B cell (primary cell): Measurements from ENCODE around the gene VPS39. TPM values are rescaled to one million over a fixed set of nuclear protein-coding genes. Genes with fewer than 3 reads are reported as not detected.

Experiments used
- ATAC-seq: fragments of 200-7000 bp; cut with Tn5 transposase; one replicate; pipeline ENCODE4 v1.10.0; 2021; ENCODE audit warnings: low read depth, mild to moderate bottlenecking, moderate number of reproducible peaks, moderate library complexity
- CTCF ChIA-PET: fragments of 350-600 bp; sonication (Branson Sonifier 250); formaldehyde crosslinking; loops from one replicate; lab custom pipeline; 2021; ENCODE audit warnings: antibody characterized with exemption, inconsistent platforms; lab: Charles Lee
- POLR2A ChIA-PET: fragments of 350-600 bp; sonication (Branson Sonifier 250); formaldehyde crosslinking; loops from one replicate; lab custom pipeline; 2021; ENCODE audit warnings: antibody characterized with exemption; lab: Charles Lee
- DNase-seq: peaks from one replicate; pipeline ENCODE4 v3.0.0; 2013
- H2AFZ ChIP-seq: 2 replicates; pipeline ENCODE4 v1.6.1; 2012; ENCODE audit warnings: mild to moderate bottlenecking, low read depth, low read length; ENCODE audit not compliant: insufficient read depth, poor library complexity, severe bottlenecking
- H3K27ac ChIP-seq, 2 donors: 1 replicate in 1 of 2; 2 replicates in 1 of 2; pipeline ENCODE4 v1.5.1; 2012 to 2013; ENCODE audit warnings: low read length in 2 of 2, mild to moderate bottlenecking in 2 of 2, moderate library complexity in 1 of 2
- H3K27me3 ChIP-seq, 4 experiments: fragments of 200-600 bp in 1 of 4; sonication (generic) in 1 of 4; replicated peaks in 1 of 4; 1 replicate in 2 of 4; 2 replicates in 2 of 4; pipeline versions ENCODE4 v1.6.1 to v1.7.0; 2013 to 2016; ENCODE audit warnings: low read length in 3 of 4, mild to moderate bottlenecking in 2 of 4, mixed read lengths in 1 of 4, moderate library complexity in 1 of 4; ENCODE audit not compliant: insufficient read depth in 4 of 4, control insufficient read depth in 3 of 4; ENCODE audit errors: control extremely low read depth in 1 of 4
- H3K36me3 ChIP-seq, 2 experiments: replicated peaks in 1 of 2; 1 replicate in 1 of 2; 2 replicates in 1 of 2; pipeline versions ENCODE4 v1.6.1 to v1.7.1; 2013; ENCODE audit warnings: low read length in 1 of 2; ENCODE audit not compliant: insufficient read depth in 2 of 2, control insufficient read depth in 1 of 2; ENCODE audit errors: control extremely low read depth in 1 of 2, extremely low read depth in 1 of 2
- H3K4me1 ChIP-seq, 2 donors: fragments of 200-600 bp in 1 of 2; sonication (generic) in 1 of 2; 1 replicate in 1 of 2; 2 replicates in 1 of 2; pipeline versions ENCODE4 v1.5.1 to v1.6.1; 2013 to 2017; ENCODE audit warnings: low read length in 2 of 2; ENCODE audit not compliant: control insufficient read depth in 2 of 2, insufficient read depth in 2 of 2
- H3K4me2 ChIP-seq: replicated peaks from 2 replicates; pipeline ENCODE3; 2012; ENCODE audit warnings: mild to moderate bottlenecking, low read depth, low read length; ENCODE audit not compliant: poor library complexity, severe bottlenecking
- H3K4me3 ChIP-seq, 5 experiments: fragments of 200-600 bp in 1 of 5; sonication (generic) in 1 of 5; 1 replicate in 3 of 5; 2 replicates in 2 of 5; pipeline versions ENCODE4 v1.5.1 to v1.7.0; 2011 to 2016; ENCODE audit warnings: low read length in 4 of 5, mild to moderate bottlenecking in 4 of 5, low read depth in 2 of 5, control low read depth in 1 of 5, moderate library complexity in 1 of 5; ENCODE audit not compliant: insufficient read depth in 1 of 5; ENCODE audit errors: control extremely low read depth in 1 of 5, extremely low read depth in 1 of 5
- H3K79me2 ChIP-seq: fragments of 200-600 bp; sonication (generic); one replicate; pipeline ENCODE4 v1.6.0; 2016; ENCODE audit warnings: low read length; ENCODE audit not compliant: control insufficient read depth, insufficient read depth
- H3K9ac ChIP-seq: fragments of 200-600 bp; sonication (generic); 2 replicates; pipeline ENCODE4 v1.6.1; 2017; ENCODE audit warnings: mild to moderate bottlenecking, low read length, moderate library complexity
- H3K9me3 ChIP-seq, 3 donors: one replicate each; pipeline versions ENCODE4 v1.6.1 to v1.7.1; 2013; ENCODE audit warnings: low read length in 2 of 3; ENCODE audit not compliant: control insufficient read depth in 2 of 3, insufficient read depth in 1 of 3; ENCODE audit errors: control extremely low read depth in 1 of 3
- H4K20me1 ChIP-seq: 2 replicates; pipeline ENCODE4 v1.6.0; 2012; ENCODE audit warnings: mild to moderate bottlenecking, low read length; ENCODE audit not compliant: insufficient read depth, control insufficient read depth, poor library complexity, severe bottlenecking
- H3K27ac Mint-ChIP-seq: one replicate; pipeline ENCODE4 v1.8.0; 2021; ENCODE audit warnings: mixed read lengths
- H3K27me3 Mint-ChIP-seq: one replicate; pipeline ENCODE4 v1.8.0; 2021; ENCODE audit warnings: mixed read lengths
- H3K4me1 Mint-ChIP-seq: one replicate; pipeline ENCODE4 v1.8.0; 2021; ENCODE audit warnings: mixed read lengths
- H3K4me3 Mint-ChIP-seq: one replicate; pipeline ENCODE4 v1.8.0; 2021; ENCODE audit warnings: mixed read lengths
- H3K9me3 Mint-ChIP-seq: one replicate; pipeline ENCODE4 v1.8.0; 2022; ENCODE audit warnings: mixed read lengths; ENCODE audit not compliant: insufficient read depth
- EZH2 ChIP-seq: IDR thresholded peaks from 2 replicates; pipeline ENCODE4 v1.6.1; 2012; ENCODE audit warnings: borderline replicate concordance, low read depth, mild to moderate bottlenecking, moderate library complexity, low read length; ENCODE audit not compliant: insufficient read depth, poor library complexity, severe bottlenecking
- WGBS: methylation state at CpG from one replicate; pipeline ENCODE4 v1.1.5; 2013; ENCODE audit warnings: missing lambda C conversion rate; ENCODE audit not compliant: insufficient coverage; 5-methylcytosine and 5-hydroxymethylcytosine counted together
- intact Hi-C: fragments of 100-400 bp; cut with micrococcal nuclease; formaldehyde crosslinking; loops from one replicate; pipeline ENCODE4 v1.10.0; 2022
- polyA plus RNA-seq: library from polyadenylated mRNA; depleted of rRNA; stranded (reverse); fragments of >200 nt; gene quantifications from 2 replicates; pipeline ENCODE4 v1.2.3, GENCODE V29; 2012
- total RNA-seq, 2 donors: library from RNA; stranded (reverse); fragments of 120-200 nt in 1 of 2; gene quantifications; 1 replicate in 1 of 2; 2 replicates in 1 of 2; pipeline versions ENCODE4 v1.2.3 to v1.2.4, GENCODE V29; 2013 to 2022
- TF ChIP-seq, protein P1 (sequence below): fragments of 200-600 bp; IDR thresholded peaks from one replicate; pipeline ENCODE4 v1.8.0; 2022; ENCODE audit warnings: antibody characterized with exemption, mild to moderate bottlenecking

The VPS39 gene
- total and polyA plus RNA-seq, 2 donors (not counting 1 experiment from before 2014, with no cell fraction given) = 82.8 to 145 TPM

DNA sequence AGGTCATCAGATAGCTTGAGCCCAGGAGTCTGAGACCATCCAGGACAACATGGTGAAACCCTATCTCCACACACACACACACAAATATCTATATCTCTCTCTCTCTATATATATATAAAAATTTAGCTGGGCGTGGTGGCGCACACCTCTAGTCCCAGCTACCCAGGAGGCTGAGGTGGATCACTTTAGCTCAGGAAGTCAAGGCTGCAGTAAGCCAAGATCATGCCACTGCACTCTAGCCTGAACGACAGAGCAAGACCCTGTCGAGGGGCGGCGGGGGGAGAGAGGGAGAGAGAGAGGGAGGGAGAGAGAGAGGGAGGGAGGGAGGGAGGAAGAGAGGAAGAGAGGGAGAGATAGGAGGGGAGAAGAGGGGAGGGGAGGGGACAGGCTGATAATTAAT, 79.6 kb downstream of the VPS39 start:
- no CpG with 5 or more reads among the region's 6 CpGs for WGBS
- H2AFZ ChIP-seq = no peak overlapping the region
- peaks cover 0 to 11% (median 3%) of the 10 kb centered on the region in 4 experiments for H3K27me3 ChIP-seq
- TF ChIP-seq, protein P1, sequence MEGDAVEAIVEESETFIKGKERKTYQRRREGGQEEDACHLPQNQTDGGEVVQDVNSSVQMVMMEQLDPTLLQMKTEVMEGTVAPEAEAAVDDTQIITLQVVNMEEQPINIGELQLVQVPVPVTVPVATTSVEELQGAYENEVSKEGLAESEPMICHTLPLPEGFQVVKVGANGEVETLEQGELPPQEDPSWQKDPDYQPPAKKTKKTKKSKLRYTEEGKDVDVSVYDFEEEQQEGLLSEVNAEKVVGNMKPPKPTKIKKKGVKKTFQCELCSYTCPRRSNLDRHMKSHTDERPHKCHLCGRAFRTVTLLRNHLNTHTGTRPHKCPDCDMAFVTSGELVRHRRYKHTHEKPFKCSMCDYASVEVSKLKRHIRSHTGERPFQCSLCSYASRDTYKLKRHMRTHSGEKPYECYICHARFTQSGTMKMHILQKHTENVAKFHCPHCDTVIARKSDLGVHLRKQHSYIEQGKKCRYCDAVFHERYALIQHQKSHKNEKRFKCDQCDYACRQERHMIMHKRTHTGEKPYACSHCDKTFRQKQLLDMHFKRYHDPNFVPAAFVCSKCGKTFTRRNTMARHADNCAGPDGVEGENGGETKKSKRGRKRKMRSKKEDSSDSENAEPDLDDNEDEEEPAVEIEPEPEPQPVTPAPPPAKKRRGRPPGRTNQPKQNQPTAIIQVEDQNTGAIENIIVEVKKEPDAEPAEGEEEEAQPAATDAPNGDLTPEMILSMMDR = no peak
- no peak for TF ChIP-seq EZH2
- H3K4me3 ChIP-seq = no peak overlapping the region
- no peaks in the 10 kb centered on the region for H3K4me1 Mint-ChIP-seq
- no peak overlapping the region for H3K9ac ChIP-seq
- no peak overlapping the region for H3K27ac Mint-ChIP-seq
- POLR2A ChIA-PET = no interaction called here
- CTCF ChIA-PET = interaction anchor here (1.2 to 1.5 kb wide), 2 partner anchors 9 to 138 kb away, joined by 3 to 4 read pairs; no protein-coding TSS in a partner anchor
- H3K9me3 ChIP-seq = no peaks in the 10 kb centered on the region
- H4K20me1 ChIP-seq = no peaks in the 10 kb centered on the region
- peaks cover 32% of the 10 kb centered on the region for H3K27me3 Mint-ChIP-seq
- H3K4me1 ChIP-seq = no peaks in the 10 kb centered on the region
- no peaks in the 10 kb centered on the region for H3K79me2 ChIP-seq
- no peak overlapping the region for H3K4me2 ChIP-seq
- no peaks in the 10 kb centered on the region for H3K9me3 Mint-ChIP-seq
- no peak for ATAC-seq
- no peaks in the 10 kb centered on the region for H3K36me3 ChIP-seq
- DNase-seq = no peak
- no peak overlapping the region for H3K4me3 Mint-ChIP-seq
- intact Hi-C loops = no loop called here
- H3K27ac ChIP-seq = no peak overlapping the region

DNA sequence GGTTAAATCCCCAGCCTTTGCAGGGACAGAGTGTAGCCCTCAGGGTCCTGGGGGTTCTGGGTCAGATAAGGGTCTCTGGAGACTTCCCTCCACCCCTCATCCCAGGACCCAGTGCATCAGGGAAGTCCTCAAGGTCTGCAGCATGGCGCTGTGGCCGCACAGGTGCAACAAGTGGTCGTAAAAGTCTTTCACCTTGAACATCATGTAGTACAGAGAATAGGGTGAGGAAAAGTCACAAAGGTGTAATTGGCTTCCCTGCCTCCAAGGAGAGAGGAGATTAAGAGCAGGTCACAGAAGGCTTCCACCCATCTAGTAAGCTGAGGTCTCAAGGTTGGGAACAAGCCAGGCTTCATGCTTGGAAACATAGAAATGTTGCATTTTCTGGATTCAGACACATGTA, 84.6 kb downstream of the VPS39 start:
- DNase-seq = no peak
- no peak overlapping the region for H3K4me3 Mint-ChIP-seq
- WGBS = no CpG with 5 or more reads among the region's 3 CpGs
- Histone ChIP-seq H3K4me3 (no peak overlapping the region), H3K27me3 (no peaks in the 10 kb centered on the region), H3K4me2 (no peak overlapping the region), H3K9ac (no peak overlapping the region), H3K36me3 (no peaks in the 10 kb centered on the region), H4K20me1 (no peaks in the 10 kb centered on the region), H2AFZ (no peak overlapping the region), H3K79me2 (no peaks in the 10 kb centered on the region), H3K4me1 (no peaks in the 10 kb centered on the region), H3K27ac (no peak overlapping the region), H3K9me3 (no peaks in the 10 kb centered on the region)
- intact Hi-C loops = no loop called here
- POLR2A ChIA-PET = no interaction called here
- no peak overlapping the region for H3K27ac Mint-ChIP-seq
- TF ChIP-seq, protein P1 = no peak
- CTCF ChIA-PET = no interaction called here
- no peak for ATAC-seq
- H3K9me3 Mint-ChIP-seq = no peaks in the 10 kb centered on the region
- no peaks in the 10 kb centered on the region for H3K4me1 Mint-ChIP-seq
- peaks cover 16% of the 10 kb centered on the region for H3K27me3 Mint-ChIP-seq
